Heart right ventricle (tissue), 16 donors: ENCODE data around the gene PREX1. TPM values are rescaled to one million over a fixed set of nuclear protein-coding genes. Genes with fewer than 3 reads are reported as not detected.

Experiments used
- ATAC-seq, 8 donors: fragments of 200-7000 bp; cut with Tn5 transposase; one replicate each; pipeline ENCODE4 v1.9.1; 2020; ENCODE audit warnings: mild to moderate bottlenecking in 8 of 8, moderate library complexity in 8 of 8, moderate number of reproducible peaks in 1 of 8
- DNase-seq, 2 donors: peaks; one replicate each; pipeline ENCODE4 v3.0.0-alpha.2; 2020
- H3K27ac ChIP-seq, 10 donors: fragments of 200-600 bp; sonication (generic) in 2 of 10; one replicate each; pipeline versions ENCODE4 v1.5.0 to v1.8.0; 2020 to 2022; ENCODE audit warnings: mild to moderate bottlenecking in 3 of 10
- H3K27me3 ChIP-seq, 7 donors: fragments of 200-600 bp; one replicate each; pipeline ENCODE4 v1.8.0; 2021 to 2022; ENCODE audit warnings: mild to moderate bottlenecking in 2 of 7
- H3K36me3 ChIP-seq, 9 donors: fragments of 200-600 bp; sonication (generic) in 1 of 9; one replicate each; pipeline versions ENCODE4 v1.5.0 to v1.8.0; 2020 to 2022; ENCODE audit warnings: mild to moderate bottlenecking in 2 of 9
- H3K4me1 ChIP-seq, 9 donors: fragments of 200-600 bp; sonication (generic) in 1 of 9; one replicate each; pipeline versions ENCODE4 v1.5.0 to v1.8.0; 2020 to 2022; ENCODE audit warnings: mild to moderate bottlenecking in 4 of 9
- H3K4me3 ChIP-seq, 10 donors: fragments of 200-600 bp; sonication (generic) in 2 of 10; one replicate each; pipeline versions ENCODE4 v1.5.0 to v1.8.0; 2020 to 2022; ENCODE audit warnings: mild to moderate bottlenecking in 7 of 10, moderate library complexity in 2 of 10
- H3K9me3 ChIP-seq, 11 donors: fragments of 200-600 bp in 10 of 11; sonication (generic) in 2 of 11; one replicate each; pipeline versions ENCODE4 v1.5.0 to v1.8.0; 2013 to 2022; ENCODE audit warnings: mild to moderate bottlenecking in 2 of 11, control low read depth in 1 of 11, moderate library complexity in 1 of 11
- WGBS, 2 donors: extraction: QIAGEN DNeasy Blood & Tissue Kit; methylation state at CpG; one replicate each; pipeline ENCODE4 v1.1.7; 2013; ENCODE audit warnings: inconsistent platforms in 1 of 2; 5-methylcytosine and 5-hydroxymethylcytosine counted together
- intact Hi-C, 10 donors: fragments of 100-400 bp; cut with DNase I; formaldehyde crosslinking; loops; one replicate each; pipeline versions ENCODE4 v1.11.1 to v1.14.2; 2022
- polyA plus RNA-seq, 2 donors: library from polyadenylated mRNA; stranded (reverse); fragments of 200-250 nt; gene quantifications; one replicate each; pipeline ENCODE4 v1.2.3, GENCODE V29; 2013
- total RNA-seq, 10 donors: library from RNA; stranded (reverse); fragmentation: NEBNext Ultra II Directional in 3 of 10; extraction: Animal tissue kit (Norgen Biotek cat#: 25700) in 3 of 10; gene quantifications; one replicate each; pipeline versions ENCODE4 v1.2.1 to v1.2.4, GENCODE V29; 2021 to 2023
- TF ChIP-seq, protein P1 (sequence below), 9 donors: fragments of 200-600 bp; sonication (generic) in 2 of 9; IDR thresholded peaks; one replicate each; pipeline versions ENCODE4 v1.5.0 to v1.8.0; 2021 to 2022; ENCODE audit warnings: antibody characterized with exemption in 9 of 9, mild to moderate bottlenecking in 5 of 9, moderate library complexity in 1 of 9
- donor health status: Arrhythmogenic right ventricular cardiomyopathy.
- donor health status: ischemic (EF 13 %, LVEDD 7.1; RV severe dilation, severe dysfunction).
- donor health status: healthy with polysubstance abuse.
- donor health status: DM: no; HTN: yes; CAD: no.
- donor health status: DM: no; HTN: no; CAD: no.
- donor health status: ischemic (EF 25% LVEDD 6.9; RV normal size, moderate dysfunction).
- donor health status: ischemic (EF 25% LVEDD 5.7; RV mildly dilated, moderate dysfunction).
- donor health status: healthy.
- donor health status: DM: yes; HTN: yes; CAD: no.
- donor health status: Ischemic cardiomyopathy.
- donor health status: ischemic (EF 35%, LVEDD 5.7; RV mildly dilated, moderate dysfunction).
- donor health status: nonischemic (EF 11% LVEDD 7.7; RV severe dilation, severe dysfunction).
- donor health status: DM: yes; HTN: yes; CAD: no.
- donor health status: PGD.
- donor health status: ischemic (EF 29% LVEDD 5.4; RV normal size, mild dysfunction).
- donor health status: nonischemic (EF 23%, LVEDD 6.1; RV moderate dilation, normal function).

Gene PREX1
- total and polyA plus RNA-seq, 12 donors: 4.6 to 23.4 (median 8.8) TPM

DNA sequence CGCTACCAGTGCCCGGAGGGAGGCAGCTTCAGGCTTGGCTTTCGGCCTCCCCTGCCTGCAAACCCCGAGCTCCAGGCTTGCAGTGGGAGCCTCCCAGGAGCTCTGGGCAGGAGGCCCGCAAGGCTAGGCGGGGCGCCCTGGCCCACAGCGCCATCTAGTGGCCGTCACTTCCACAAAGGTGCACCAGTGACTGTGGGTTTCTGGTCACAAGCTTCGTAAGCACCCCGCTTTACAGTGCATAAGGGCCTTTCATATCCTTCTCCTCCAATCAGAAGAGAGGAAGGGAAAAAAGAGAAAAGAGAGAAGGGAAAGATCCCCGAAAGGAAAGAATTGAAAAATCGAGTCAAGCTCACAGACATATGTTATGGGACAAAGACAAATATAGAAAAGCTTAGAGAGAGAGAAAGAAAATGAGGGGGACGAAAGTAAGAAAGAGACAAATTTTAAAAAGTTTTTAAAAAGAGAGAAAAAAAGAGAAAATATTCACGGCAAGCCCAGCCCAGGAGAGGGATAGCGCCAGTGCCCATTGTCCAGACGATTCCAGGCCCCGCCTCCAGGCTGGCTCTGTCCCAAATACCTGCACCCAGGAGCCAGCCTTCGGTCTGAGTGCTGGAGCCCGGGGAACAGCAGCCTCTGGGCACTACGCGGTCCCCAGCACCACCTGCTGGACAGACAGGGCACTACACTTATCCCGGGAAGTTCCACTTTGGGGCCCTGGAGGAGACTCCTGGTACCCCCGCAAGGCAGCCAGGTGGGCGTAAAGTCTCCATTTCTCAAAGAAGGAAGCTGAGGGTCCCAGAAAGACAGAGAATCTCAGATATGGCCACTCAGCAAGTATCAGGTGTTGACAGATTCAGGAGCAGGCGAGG is 207.1 kb downstream of the PREX1 start:
- Histone ChIP-seq H3K4me3 (peak overlapping the region in 8 of 10 donors; percentile 16 to 41 (median 30)), H3K27me3 (no peaks in the 10 kb centered on the region), H3K9me3 (no peaks in the 10 kb centered on the region), H3K36me3 (peaks cover 0 to 27% (median 8%) of the 10 kb centered on the region in 9 donors), H3K27ac (no peak overlapping the region), H3K4me1 (peaks cover 12 to 27% (median 20%) of the 10 kb centered on the region in 9 donors)
- TF ChIP-seq, protein P1, sequence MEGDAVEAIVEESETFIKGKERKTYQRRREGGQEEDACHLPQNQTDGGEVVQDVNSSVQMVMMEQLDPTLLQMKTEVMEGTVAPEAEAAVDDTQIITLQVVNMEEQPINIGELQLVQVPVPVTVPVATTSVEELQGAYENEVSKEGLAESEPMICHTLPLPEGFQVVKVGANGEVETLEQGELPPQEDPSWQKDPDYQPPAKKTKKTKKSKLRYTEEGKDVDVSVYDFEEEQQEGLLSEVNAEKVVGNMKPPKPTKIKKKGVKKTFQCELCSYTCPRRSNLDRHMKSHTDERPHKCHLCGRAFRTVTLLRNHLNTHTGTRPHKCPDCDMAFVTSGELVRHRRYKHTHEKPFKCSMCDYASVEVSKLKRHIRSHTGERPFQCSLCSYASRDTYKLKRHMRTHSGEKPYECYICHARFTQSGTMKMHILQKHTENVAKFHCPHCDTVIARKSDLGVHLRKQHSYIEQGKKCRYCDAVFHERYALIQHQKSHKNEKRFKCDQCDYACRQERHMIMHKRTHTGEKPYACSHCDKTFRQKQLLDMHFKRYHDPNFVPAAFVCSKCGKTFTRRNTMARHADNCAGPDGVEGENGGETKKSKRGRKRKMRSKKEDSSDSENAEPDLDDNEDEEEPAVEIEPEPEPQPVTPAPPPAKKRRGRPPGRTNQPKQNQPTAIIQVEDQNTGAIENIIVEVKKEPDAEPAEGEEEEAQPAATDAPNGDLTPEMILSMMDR (IDR thresholded peaks at IDR 0.05): peak; percentile 75 to 95 (median 77)
- ATAC-seq (peak; percentile 86 to 98 (median 94)), DNase-seq (peak; percentile 87 to 90)
- WGBS, 2 donors: 4 to 5% methylated on average over 26 of the region's 26 CpGs
- intact Hi-C loops: loop anchor here (1.0 to 10.0 kb wide), 18 partner anchors 832 to 1866 kb away; partner anchors contain the start of gene SULF2 (in 1 of the 10)

DNA sequence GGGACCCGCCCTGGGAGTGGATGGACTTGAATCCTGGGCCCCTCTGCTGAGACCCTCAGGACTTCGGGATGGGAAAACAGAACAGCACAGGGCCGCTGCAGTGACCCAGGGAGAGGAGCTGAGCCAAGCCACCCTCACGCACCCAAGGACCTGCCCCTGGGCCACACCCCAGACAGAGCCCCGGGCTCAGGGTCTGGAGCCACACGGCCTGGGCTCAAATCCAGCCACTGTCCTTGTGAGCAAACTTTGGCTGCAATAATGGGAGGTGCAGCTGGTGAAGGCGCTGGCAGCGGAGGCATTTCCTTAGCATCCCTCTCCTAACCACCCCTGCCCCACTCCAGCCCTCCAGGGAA is 207.7 kb downstream of the PREX1 start:
- Histone ChIP-seq H3K9me3 (no peaks in the 10 kb centered on the region), H3K36me3 (peaks cover 0 to 21% (median 5%) of the 10 kb centered on the region in 9 donors), H3K27ac (no peak overlapping the region), H3K4me3 (no peak overlapping the region), H3K4me1 (peaks cover 12 to 27% (median 20%) of the 10 kb centered on the region in 9 donors), H3K27me3 (no peaks in the 10 kb centered on the region)
- peak in 5 of 8 donors; percentile 2 to 38 (median 10) for ATAC-seq
- 43 to 46% methylated on average over 8 of the region's 8 CpGs for WGBS, 2 donors
- DNase-seq: no peak
- TF ChIP-seq, protein P1 (IDR thresholded peaks at IDR 0.05): no peak
- intact Hi-C loops: loop anchor here (1.0 to 10.0 kb wide), 16 partner anchors 831 to 1865 kb away; partner anchors contain the start of gene SULF2 (in 1 of the 10)

- H3K4me3 ChIP-seq: no peak overlapping the region
- intact Hi-C loops: loop anchor here (1.0 to 10.0 kb wide), 16 partner anchors 831 to 1865 kb away; partner anchors contain the start of gene SULF2 (in 1 of the 10)
- no peaks in the 10 kb centered on the region for H3K9me3 ChIP-seq
- no peaks in the 10 kb centered on the region for H3K27me3 ChIP-seq
- ATAC-seq (peak in 7 of 8 donors; percentile 2 to 42 (median 14)), DNase-seq (peak; percentile 30 to 47)
- peaks cover 12 to 27% (median 20%) of the 10 kb centered on the region in 9 donors for H3K4me1 ChIP-seq
- H3K27ac ChIP-seq: no peak overlapping the region
- H3K36me3 ChIP-seq: peaks cover 0 to 14% (median 0%) of the 10 kb centered on the region in 9 donors
- 41 to 60% methylated on average over 17 of the region's 17 CpGs for WGBS, 2 donors
- TF ChIP-seq, protein P1 (IDR thresholded peaks at IDR 0.05): no peak
Measured at GRCh38 chr20:48619126-48620101, 208.4 kb downstream of the PREX1 start.
